Measurements from ENCODE around the gene EXOC6B. TPM values are rescaled to one million over a fixed set of nuclear protein-coding genes. Genes with fewer than 3 reads are reported as not detected.

EXOC6B gene
- total RNA-seq, 1 experiment from 2014 or later, result 40.1 TPM

- Histone ChIP-seq H3K14ac (ENCODE audit: insufficient read depth, low read length) (no peak overlapping the region; the same call in 1 of the 2 replicates), H4K20me1 (ENCODE audit: control insufficient read depth, insufficient read depth, insufficient read length) (peaks cover 5% of the 10 kb centered on the region), H3K27me3 (ENCODE audit: insufficient read depth, low read length) (peaks cover 51% of the 10 kb centered on the region), H4K91ac (ENCODE audit: insufficient read length, low read depth, low read length) (no peak overlapping the region), H3K18ac (ENCODE audit: insufficient read length, low read depth, low read length) (no peak overlapping the region), H3K27ac (ENCODE audit: insufficient read length, low read depth, low read length) (no peak overlapping the region), H2BK15ac (ENCODE audit: low read depth, low read length) (no peak overlapping the region), H3K4me2 (ENCODE audit: insufficient read depth, insufficient read length, low read length) (peak overlapping the region; percentile 66), H2BK12ac (ENCODE audit: insufficient read length, low read depth, low read length) (no peak overlapping the region), H3K9ac (ENCODE audit: extremely low read depth, insufficient read length, low read length) (no peak overlapping the region), H3K9me3 (ENCODE audit: control insufficient read depth, low read depth, low read length) (no peaks in the 10 kb centered on the region), H3T11ph (ENCODE audit: low read length) (no peak overlapping the region), H3K79me2 (ENCODE audit: insufficient read depth, low read length) (no peaks in the 10 kb centered on the region), H2BK20ac (ENCODE audit: low read depth, low read length, poor library complexity, severe bottlenecking) (no peak overlapping the region), H3K79me1 (ENCODE audit: insufficient read depth, low read depth, low read length, poor library complexity, severe bottlenecking) (no peaks in the 10 kb centered on the region), H3K4ac (ENCODE audit: low read depth, low read length) (no peak overlapping the region), H3K23me2 (ENCODE audit: insufficient read length, low read depth, low read length, poor library complexity, severe bottlenecking) (peaks cover 21% of the 10 kb centered on the region), H2BK120ac (ENCODE audit: low read depth, low read length, poor library complexity, severe bottlenecking) (no peak overlapping the region), H3K56ac (ENCODE audit: insufficient read length, low read depth, low read length) (no peak overlapping the region), H4K5ac (ENCODE audit: insufficient read length, low read depth, low read length) (no peak overlapping the region), H2AK5ac (ENCODE audit: insufficient read length, low read length) (no peak overlapping the region), H3K4me1 (ENCODE audit: insufficient read depth, low read length) (no peaks in the 10 kb centered on the region; the same call in 1 of the 2 replicates), H3K23ac (ENCODE audit: insufficient read length, low read depth, low read length) (no peak overlapping the region), H2BK5ac (ENCODE audit: insufficient read length, low read length) (no peak overlapping the region), H4K8ac (replicated peaks; ENCODE audit: insufficient read length, low read depth, low read length) (no peak overlapping the region), H2AFZ (ENCODE audit: low read length) (no peak overlapping the region)
- peak; percentile 85 for TF ChIP-seq CTCF (conservative IDR thresholded peaks at IDR 0.05)
- WGBS (ENCODE audit: extremely low coverage, insufficient read length, low lambda C conversion rate), result no CpG with 5 or more reads among the region's 28 CpGs
- H3K4me3 Mint-ChIP-seq, result peak overlapping the region; percentile 63 to 91
- no peaks in the 10 kb centered on the region; a peak in 1 of 7 replicates for H3K36me3 Mint-ChIP-seq (ENCODE audit: insufficient read depth in 1 of 3, low read depth in 3 of 3)
- peaks cover 25 to 41% of the 10 kb centered on the region in 2 experiments for H3K4me1 Mint-ChIP-seq
- peaks cover 0 to 3% of the 10 kb centered on the region in 2 experiments; a peak in 2 of 5 replicates for H3K9me3 Mint-ChIP-seq
- H3K27ac Mint-ChIP-seq, result no peak overlapping the region; a peak in 1 of 7 replicates
- DNase-seq, result peak; percentile 82
- peaks cover 89% of the 10 kb centered on the region for H3K27me3 Mint-ChIP-seq (ENCODE audit: low read depth)
Observed at GRCh38 chr2:72150157-72150860, 675.5 kb downstream of the EXOC6B start.
